DMS 273 (cell line): ENCODE measurements around the gene ESRRA.

Experiments used
- DNase-seq: peaks from one replicate; lab custom pipeline; 2025; ENCODE audit not compliant: unreplicated experiment; lab: John Stamatoyannopoulos, UW

The ESRRA gene

DNA sequence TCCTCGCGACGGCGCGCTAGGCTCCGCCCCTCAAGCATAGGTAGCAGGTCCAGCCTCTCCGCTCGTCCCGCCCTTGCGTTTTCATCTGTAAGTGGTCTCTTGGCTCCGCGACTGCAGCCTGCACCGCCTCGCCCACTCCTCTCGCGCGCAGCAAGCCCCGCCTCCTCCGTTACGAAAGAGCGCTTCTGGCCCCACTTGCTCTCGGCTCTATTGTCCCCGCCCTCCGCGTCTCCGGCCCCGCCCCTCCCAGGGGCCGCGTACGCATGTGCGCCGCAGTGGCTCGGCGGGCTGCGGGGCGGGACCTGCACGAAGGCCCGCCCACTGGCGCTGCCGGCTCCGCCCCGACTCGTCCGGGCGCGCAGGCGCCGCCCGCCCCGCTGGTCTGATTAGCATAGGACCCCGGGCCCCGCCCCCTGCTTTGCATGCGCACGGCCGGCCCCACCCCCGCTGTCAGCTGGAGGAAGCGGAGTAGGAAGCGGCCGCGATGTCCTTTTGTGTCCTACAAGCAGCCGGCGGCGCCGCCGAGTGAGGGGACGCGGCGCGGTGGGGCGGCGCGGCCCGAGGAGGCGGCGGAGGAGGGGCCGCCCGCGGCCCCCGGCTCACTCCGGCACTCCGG is at the start of gene ESRRA:
Gene ESRRA (plus strand): TSS at position 450 of the 616 bp plus-strand sequence. CDS start 1,656 bp downstream, outside the sequence.
- peak; percentile 100 for DNase-seq

DNA sequence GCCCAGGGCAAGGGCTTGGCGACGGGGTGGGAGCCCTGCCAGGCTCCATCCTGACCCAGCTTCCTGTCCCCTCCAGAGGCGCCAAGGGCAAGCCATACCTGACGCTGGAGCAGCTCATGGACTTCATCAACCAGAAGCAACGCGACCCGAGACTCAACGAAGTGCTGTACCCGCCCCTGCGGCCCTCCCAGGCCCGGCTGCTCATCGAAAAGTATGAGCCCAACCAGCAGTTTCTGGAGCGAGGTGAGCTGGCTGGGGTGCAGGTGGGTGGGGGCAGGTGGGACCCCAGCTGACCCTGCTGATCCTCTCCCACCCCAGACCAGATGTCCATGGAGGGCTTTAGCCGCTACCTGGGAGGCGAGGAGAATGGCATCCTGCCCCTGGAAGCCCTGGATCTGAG is 49.0 kb upstream of the ESRRA start:
- DNase-seq = no peak

DNA sequence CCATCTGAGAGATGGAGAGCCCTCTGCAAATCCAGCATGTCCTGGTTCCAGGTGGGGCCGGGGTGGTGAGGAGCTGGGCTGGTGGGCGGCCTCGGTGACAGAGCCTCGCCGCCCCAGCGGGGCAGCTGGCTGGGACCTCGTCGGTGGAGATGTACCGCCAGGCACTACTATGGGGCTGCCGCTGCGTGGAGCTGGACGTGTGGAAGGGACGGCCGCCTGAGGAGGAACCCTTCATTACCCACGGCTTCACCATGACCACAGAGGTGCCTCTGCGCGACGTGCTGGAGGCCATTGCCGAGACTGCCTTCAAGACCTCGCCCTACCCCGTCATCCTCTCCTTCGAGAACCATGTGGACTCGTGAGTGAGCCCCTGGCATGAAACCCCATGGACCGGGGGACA is 47.0 kb upstream of the ESRRA start:
- no peak for DNase-seq

DNA sequence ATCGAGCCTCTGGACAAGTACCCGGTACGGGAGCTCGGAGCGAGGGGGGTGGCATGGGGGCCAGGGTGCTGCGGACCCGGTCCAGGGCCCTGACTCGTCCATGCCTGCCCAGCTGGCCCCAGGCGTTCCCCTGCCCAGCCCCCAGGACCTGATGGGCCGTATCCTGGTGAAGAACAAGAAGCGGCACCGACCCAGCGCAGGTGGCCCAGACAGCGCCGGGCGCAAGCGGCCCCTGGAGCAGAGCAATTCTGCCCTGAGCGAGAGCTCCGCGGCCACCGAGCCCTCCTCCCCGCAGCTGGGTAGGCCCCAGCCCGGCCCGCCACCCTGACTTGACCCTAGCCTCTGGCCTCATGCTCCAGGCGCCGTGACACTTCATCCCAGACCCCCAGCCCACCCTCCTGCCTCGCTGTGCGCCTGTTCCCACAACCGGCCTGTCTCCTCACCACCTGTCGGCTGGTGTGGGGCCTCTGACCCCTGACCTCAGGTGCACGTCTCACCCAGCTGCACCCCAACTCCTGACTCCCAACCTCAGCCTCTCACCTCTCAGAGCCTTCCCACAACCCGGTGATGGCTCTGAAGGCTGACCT is 46.3 kb upstream of the ESRRA start:
- no peak for DNase-seq

DNA sequence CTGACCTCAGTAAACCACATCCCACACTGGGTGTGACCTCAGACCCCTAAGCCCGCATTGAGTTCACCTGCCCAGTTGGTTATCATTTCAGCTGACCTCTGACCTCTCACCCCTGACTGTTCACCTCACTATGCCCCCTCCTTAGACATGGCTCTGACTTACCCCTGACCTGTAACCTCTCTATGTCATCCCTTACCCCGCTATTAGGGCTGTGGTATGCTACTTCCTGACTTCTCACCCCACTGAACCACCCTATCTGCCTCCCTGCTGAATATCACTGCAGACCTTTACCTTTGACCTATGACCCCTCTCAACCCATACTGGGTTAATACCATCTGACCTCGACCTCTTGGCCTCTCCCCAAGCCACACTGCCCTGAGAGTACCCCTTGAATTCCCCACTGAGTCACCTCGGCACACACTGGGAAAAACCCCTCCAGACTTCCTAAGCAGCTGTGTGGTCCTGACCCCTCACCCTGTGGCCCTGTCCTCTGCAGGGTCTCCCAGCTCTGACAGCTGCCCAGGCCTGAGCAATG is 45.7 kb upstream of the ESRRA start:
- DNase-seq = no peak

DNA sequence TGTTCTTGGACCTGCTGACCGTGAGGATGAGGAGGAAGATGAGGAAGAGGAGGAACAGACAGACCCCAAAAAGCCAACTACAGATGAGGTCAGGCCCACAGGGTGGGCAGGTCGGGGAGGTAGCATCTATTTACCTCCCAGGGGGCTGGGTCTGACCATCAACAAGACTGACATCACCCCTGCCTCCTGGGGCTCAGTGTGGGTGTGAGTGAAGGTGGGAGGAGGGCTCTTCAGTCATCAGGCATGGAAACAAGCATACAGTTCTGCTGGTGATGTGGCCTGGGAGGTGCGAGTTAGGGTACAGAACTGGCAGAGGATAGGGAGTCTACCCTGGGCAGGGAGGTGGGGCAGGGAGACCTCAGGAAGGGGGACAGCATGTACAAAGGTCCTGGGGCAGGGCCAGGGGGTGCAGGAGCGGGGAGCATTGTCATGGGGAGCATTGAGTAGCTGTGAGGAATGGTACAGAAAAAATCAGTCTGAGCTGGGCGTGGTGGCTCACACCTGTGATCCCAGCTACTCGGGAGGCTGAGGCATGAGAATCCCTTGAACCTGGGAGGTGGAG is 45.1 kb upstream of the ESRRA start:
- DNase-seq = no peak

DNA sequence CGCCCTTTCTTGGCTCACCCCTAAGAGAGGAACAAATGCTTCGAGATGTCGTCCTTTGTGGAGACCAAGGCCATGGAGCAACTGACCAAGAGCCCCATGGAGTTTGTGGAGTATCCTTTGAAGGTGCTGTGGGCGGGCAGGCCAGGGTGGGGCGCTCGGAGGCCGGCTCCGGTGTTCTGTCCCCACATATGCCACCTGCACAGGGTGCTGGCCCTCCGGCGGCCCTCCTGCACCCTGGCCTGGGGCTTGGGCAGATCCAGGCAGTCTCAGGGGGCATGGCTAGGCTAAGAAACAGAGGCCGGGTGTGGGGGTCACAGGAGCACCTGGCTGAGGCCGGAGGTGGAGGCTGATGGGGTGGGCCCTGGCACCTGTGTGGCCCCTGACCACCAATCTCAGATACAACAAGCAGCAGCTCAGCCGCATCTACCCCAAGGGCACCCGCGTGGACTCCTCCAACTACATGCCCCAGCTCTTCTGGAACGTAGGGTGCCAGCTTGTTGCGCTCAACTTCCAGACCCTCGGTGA is 43.7 kb upstream of the ESRRA start:
- DNase-seq = no peak

DNA sequence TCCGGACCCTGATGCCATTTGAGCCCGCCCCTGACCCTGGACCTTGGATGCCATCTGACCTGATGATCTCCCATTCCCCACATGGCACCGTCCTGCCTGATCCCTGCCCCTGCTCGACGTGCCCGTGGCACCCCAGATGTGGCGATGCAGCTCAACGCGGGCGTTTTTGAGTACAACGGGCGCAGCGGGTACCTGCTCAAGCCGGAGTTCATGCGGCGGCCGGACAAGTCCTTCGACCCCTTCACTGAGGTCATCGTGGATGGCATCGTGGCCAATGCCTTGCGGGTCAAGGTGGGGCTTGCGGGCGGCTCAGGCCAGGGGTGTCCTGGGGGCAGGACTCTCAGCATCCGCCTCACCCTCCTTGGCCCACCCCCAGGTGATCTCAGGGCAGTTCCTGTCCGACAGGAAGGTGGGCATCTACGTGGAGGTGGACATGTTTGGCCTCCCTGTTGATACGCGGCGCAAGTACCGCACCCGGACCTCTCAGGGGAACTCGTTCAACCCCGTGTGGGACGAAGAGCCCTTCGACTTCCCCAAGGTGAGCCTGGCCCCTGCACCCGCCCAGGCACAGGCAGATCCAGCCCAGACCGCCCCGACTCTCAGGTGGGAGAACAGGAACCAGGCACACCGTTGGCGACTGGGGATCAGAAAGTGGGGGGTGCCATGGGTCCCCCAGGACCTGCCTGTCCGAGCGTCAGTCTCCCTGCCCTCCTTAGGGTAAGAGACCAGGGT is 42.9 kb upstream of the ESRRA start:
- no peak for DNase-seq

DNA sequence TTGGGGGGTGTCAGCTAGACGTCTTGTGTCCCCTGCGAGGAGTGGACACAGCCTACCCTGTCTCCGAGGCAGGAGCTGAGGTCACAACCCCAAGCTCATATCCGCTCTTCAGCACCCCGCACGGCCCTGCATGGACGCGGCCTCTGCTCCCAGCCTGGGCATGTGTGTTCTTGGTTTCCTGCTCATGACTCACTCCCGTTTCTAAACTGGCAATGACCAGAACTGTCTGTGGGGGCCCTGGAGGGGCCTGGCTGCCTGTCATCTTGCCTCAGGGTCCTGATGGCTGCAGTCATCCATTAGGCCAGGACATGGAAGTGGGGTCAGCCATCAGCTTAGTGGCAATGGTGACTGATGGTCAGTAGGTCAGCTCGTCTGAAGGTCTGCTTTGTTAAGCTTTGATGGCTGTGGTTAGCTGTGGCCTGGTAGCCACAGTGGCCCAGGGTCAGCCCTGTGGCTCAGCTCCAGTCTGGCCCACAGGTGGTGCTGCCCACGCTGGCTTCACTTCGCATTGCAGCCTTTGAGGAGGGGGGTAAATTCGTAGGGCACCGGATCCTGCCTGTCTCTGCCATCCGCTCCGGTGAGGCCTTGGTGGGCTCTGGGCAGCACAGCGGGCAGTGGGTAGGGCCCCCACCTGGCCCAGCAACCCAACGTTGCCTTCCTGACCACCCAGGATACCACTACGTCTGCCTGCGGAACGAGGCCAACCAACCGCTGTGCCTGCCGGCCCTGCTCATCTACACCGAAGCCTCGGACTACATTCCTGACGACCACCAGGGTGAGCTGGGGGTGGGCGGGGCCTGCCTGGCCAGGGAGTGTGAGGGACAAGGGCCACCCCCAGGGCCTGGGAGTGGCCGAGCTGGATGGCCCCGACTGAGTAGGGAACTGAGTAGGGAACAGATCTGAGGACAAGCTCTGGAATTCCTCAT is 42.0 kb upstream of the ESRRA start:
- no peak for DNase-seq

DNA sequence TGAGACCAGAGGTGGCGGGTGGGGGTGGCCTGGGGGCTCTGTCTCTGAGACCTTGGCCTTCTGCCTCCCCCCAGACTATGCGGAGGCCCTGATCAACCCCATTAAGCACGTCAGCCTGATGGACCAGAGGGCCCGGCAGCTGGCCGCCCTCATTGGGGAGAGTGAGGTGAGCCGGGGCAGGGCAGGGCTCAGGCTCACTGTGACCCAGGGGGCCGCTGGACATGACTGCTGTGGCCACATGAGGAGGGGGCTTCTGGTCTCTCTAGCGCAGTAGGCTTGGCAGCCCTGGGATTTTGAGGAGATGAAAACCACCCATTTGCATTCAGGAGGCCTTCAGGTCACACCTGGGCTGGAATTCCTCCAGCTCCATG is 41.4 kb upstream of the ESRRA start:
- DNase-seq = no peak

DNA sequence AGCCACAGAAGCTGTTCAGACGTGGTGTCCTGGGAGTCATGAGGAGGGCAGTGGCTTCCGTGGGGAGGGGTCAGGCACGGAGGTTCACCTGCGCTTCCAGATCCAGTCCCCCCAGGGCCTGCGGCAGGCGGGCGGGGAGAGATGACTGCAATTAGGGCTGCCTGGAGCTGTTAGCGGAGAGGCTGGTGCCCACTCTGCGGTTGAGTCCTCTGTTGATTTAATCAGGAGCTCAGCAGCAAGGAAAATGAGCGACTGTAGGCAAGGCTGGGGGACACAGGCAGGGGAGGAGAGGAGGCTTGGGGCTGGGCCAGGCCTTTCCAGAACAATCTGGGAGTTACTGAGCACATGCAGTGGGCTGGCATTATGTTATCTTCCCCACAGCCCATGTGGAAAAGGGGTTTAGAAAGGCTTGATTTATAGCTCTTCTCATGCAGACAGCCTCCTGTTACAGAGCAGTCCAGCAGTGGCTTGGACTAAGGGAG is 40.9 kb upstream of the ESRRA start:
- DNase-seq = no peak

DNA sequence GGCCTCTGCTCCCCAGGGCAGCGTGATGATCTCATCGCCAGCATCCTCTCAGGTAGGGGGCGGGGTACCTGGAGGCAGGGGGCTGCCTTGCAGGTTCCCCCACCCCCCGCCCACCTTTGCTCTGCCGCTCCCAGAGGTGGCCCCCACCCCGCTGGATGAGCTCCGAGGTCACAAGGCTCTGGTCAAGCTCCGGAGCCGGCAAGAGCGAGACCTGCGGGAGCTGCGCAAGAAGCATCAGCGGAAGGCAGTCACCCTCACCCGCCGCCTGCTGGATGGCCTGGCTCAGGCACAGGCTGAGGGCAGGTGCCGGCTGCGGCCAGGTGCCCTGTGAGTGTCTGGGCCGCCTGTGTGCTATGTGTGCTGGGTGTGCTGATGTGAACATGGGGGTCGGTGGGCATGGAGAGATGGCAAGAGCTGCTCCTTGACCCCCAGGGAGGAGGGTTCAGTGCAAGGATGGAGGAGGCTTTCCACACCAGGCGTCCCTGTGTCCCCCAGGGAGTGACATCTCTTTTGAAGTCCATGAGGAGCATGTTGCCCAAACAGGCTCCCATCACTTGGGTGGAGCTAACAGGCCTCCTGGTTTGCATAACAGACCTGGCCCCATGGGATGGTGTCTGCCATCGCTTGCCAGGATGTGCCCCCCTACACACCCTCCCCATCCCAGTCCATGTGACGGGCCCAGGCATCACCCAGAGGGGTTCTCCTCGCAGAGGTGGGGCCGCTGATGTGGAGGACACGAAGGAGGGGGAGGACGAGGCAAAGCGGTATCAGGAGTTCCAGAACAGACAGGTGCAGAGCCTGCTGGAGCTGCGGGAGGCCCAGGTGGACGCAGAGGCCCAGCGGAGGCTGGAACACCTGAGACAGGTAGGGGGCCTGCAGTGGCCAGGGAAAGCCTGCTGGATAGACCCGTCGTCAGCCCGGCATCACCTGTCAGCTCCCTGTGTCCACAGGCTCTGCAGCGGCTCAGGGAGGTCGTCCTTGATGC is 39.9 kb upstream of the ESRRA start:
- DNase-seq = no peak

DNA sequence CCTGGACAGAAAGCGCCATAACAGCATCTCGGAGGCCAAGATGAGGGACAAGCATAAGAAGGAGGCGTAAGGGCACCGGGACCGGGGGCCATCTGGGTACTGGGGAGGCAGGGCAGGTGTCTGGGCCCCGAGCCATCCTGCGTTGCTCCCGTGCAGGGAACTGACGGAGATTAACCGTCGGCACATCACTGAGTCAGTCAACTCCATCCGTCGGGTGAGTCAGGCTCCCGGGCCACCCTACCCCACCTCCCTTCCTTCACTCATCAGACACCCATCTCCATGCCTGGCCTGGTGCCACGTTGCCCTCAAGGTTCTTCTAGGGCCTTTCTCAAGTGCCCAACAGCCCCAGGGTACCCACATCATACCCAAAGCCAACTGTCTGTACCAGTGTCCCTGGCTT is 39.0 kb upstream of the ESRRA start:
- no peak for DNase-seq

DNA sequence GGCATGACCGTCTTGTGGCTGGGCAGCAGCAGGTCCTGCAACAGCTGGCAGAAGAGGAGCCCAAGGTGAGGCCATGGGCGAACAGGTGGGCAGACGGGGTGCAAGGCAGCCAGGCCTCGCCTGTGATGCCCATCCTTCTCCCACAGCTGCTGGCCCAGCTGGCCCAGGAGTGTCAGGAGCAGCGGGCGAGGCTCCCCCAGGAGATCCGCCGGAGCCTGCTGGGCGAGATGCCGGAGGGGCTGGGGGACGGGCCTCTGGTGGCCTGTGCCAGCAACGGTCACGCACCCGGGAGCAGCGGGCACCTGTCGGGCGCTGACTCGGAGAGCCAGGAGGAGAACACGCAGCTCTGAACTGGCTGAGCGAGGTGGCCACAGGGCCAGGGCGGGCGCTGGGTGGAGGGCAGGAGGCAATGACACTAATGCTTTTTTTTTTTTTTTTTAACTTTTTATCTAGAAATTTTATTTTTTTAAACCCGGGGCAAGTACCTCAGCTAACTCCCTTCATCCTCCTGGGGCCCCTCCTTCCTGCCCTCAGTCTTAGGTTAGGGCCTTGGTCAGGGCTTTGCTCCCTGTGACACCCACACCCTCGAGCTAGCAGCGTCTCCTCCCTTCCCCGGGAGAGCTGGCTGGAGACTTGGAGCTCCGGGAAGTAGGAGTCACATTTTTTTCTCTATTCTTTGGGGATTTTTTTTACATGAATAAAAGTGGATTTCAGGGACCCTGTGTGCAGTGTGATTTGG is 37.9 kb upstream of the ESRRA start:
- DNase-seq = peak; percentile 67

DNA sequence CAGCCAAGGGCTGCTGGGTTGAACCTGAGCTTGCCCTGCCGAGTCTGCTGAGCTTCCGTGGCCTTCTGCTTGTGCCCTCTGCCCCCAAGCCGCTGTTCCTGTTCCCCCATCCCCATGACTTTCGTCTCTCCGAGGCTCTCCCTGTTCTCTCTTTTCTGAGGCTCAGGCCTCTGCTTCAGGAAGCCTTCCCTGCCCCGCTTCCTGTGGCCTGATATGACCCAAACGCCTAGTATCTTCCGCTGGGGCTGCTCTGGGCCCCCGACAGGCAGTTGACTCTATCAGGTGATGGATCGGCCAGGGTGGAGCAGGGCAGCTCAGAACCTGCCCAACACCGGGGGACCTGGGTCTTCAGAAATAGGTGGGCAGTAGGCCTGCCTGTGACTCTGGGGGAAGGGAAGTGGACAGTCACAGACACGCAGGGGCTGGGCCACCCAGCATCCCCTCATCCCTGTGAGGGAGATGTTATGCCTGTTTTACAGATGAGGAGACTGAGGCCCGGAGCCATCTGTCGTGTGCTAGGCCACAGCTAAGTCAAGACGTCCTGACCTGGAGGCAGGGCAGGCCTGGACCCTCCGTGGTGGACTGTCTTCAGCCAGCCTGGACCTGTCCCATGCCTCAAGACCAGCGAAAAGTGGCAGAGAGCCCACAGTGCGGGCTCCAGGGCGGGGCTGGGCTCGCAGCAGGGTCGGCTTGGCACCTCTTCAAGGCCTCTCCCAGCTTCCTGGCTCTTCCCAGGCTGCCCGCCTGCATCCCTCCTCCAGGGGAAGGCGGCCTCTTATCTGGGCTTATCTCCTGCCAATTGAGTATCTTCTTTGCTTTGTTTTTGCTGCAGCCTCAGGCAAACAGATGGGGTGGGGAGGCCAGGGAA is 37.1 kb upstream of the ESRRA start:
- DNase-seq = peak; percentile 87

DNA sequence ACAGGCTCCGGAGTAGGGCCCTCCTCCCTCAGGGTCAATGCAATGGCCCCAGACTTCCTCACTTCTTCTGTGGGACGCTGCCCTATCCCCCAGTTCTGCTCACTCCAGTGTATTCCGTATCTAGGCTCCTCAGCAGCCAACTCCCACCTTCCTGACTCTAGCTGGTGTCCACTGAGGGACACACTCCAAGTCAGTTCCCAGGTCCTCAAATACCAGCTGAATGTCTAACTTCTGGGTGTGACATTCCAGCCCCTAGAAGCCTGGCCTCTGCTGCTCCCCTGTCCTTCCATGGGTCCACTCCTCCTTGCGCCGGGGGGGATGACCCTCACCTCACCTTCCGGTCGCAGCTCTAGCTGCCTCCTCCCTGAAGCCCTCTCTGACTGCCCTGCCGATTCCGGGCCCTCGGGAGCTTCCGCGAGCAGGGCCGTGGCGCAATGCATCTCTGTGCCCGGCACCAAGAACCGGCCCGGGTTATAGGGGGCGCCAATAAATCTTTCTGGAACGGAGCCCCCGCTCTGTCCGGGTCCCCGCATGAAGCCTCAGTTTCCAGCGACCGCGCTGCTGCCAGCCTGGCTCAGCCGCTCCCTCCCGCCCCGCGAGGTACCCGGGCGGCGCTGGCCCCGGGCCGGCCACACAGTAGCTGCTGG is 36.3 kb upstream of the ESRRA start:
- DNase-seq = peak; percentile 49

DNA sequence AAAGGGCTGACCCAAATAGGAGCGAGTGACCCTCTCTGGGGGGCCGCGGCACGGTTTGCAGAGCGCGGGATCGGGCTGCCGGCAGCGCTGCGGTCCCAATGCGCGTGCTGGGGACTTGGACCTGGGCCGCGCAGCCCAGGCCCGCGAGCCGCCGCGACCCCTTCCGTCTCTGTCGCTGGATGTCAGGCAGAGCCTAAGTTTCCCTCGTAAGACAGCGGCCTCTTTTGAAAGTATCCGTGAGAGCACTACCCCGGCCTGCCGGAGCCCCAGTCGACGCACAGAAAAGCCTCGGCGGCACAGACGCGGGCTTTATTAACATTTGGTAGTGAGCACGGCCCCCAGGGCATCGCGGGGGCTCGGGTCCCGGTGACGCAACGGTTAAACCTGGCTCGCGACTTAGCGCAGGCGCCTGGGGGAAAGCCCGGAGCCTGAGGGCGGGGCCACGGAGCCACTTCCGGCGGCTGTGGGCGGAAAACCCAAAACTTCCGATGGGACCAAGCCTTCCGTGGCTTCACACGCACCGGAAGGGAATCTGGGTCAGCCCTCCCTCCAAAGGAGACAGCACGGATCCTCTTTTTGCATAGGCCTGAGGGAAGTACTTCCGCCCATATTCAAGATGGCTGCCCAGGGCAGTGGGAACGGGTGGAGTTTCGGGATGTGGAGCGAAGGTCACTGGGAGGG is 35.6 kb upstream of the ESRRA start:
- peak; percentile 99 for DNase-seq
